HUES64 (cell line): ENCODE measurements around the gene ARHGEF39.
"Not testable (repeated sequence)": the region's sequence is repeated elsewhere in the genome, so short reads cannot be mapped to it uniquely, and the experiment has no call there.

ENCODE experiments used
- H3K27ac ChIP-seq: 2 replicates; pipeline ENCODE4 v1.7.0; 2013; ENCODE audit warnings: low read depth, low read length, inconsistent platforms
- H3K27me3 ChIP-seq: 2 replicates; pipeline ENCODE4 v1.6.1; 2013; ENCODE audit warnings: mild to moderate bottlenecking, low read length; ENCODE audit not compliant: insufficient read depth
- H3K36me3 ChIP-seq: 2 replicates; pipeline ENCODE4 v1.6.1; 2013; ENCODE audit warnings: mild to moderate bottlenecking, low read length; ENCODE audit not compliant: insufficient read depth
- H3K4me1 ChIP-seq: 2 replicates; pipeline ENCODE4 v1.6.1; 2013; ENCODE audit warnings: mild to moderate bottlenecking, low read length, moderate library complexity; ENCODE audit not compliant: insufficient read depth
- H3K4me3 ChIP-seq: 2 replicates; pipeline ENCODE4 v1.5.1; 2013; ENCODE audit warnings: mild to moderate bottlenecking, low read length, moderate library complexity
- H3K9ac ChIP-seq: 2 replicates; pipeline ENCODE4 v1.6.1; 2013; ENCODE audit warnings: mild to moderate bottlenecking, low read depth, low read length
- H3K9me3 ChIP-seq: 2 replicates; pipeline ENCODE4 v1.6.1; 2013; ENCODE audit warnings: low read depth, low read length; ENCODE audit not compliant: insufficient read depth
- WGBS: fragments of 150-250, 120-280 bp; methylation state at CpG from one replicate; pipeline ENCODE4 v1.1.7; 2013; ENCODE audit warnings: missing lambda C conversion rate; 5-methylcytosine and 5-hydroxymethylcytosine counted together

ARHGEF39 gene

GRCh38 chr9:35649431-35650340, 15.3 kb downstream of the ARHGEF39 start:
- 89% methylated on average over 25 of the region's 26 CpGs for WGBS
- Histone ChIP-seq H3K9ac (no peak overlapping the region), H3K27ac (no peak overlapping the region), H3K4me1 (peaks cover 16% of the 10 kb centered on the region), H3K36me3 (no peaks in the 10 kb centered on the region), H3K4me3 (no peak overlapping the region), H3K27me3 (0 out of 2 replicates have a peak, but pooled peaks cover 3% of the 10 kb centered on the region), H3K9me3 (no peaks in the 10 kb centered on the region)

- Histone ChIP-seq H3K27ac (no peak overlapping the region), H3K27me3 (0 out of 2 replicates have a peak, but pooled peaks cover 3% of the 10 kb centered on the region), H3K9me3 (no peaks in the 10 kb centered on the region), H3K36me3 (no peaks in the 10 kb centered on the region), H3K4me1 (peaks cover 16% of the 10 kb centered on the region), H3K4me3 (peak overlapping the region; percentile 82), H3K9ac (peak overlapping the region; percentile 58)
- under 1% methylated on average over 58 of the region's 58 CpGs for WGBS
Observed at GRCh38 chr9:35646533-35647265, 18.3 kb downstream of the ARHGEF39 start.

- H3K4me3 ChIP-seq: peak overlapping the region; percentile 82
- H3K9ac ChIP-seq: peak overlapping the region; percentile 51
- 0 out of 2 replicates have a peak, but pooled peaks cover 3% of the 10 kb centered on the region for H3K27me3 ChIP-seq
- H3K36me3 ChIP-seq: no peaks in the 10 kb centered on the region
- H3K4me1 ChIP-seq: peaks cover 14% of the 10 kb centered on the region
- no peak overlapping the region for H3K27ac ChIP-seq
- no peaks in the 10 kb centered on the region for H3K9me3 ChIP-seq
- under 1% methylated on average over 11 of the region's 11 CpGs for WGBS
Observed at GRCh38 chr9:35646153-35646532, 18.9 kb downstream of the ARHGEF39 start.

- H3K27ac ChIP-seq: not testable (repeated sequence)
- H3K9ac ChIP-seq: 0 out of 2 replicates have a peak overlapping the region, but pooled peaks have one; percentile 51
Observed at GRCh38 chr9:35645736-35646135, 19.3 kb downstream of the ARHGEF39 start.

GRCh38 chr9:35643046-35643445, 21.9 kb downstream of the ARHGEF39 start:
- Histone ChIP-seq H3K9me3 (no peaks in the 10 kb centered on the region), H3K9ac (no peak overlapping the region), H3K4me3 (no peak overlapping the region), H3K27me3 (0 out of 2 replicates have a peak, but pooled peaks cover 3% of the 10 kb centered on the region), H3K36me3 (no peaks in the 10 kb centered on the region), H3K4me1 (peaks cover 3% of the 10 kb centered on the region; the same call in 1 of the 2 replicates), H3K27ac (no peak overlapping the region)
- 94% methylated on average over 12 of the region's 12 CpGs for WGBS

More at GRCh38 chr9:35645736-35646135, 19.3 kb downstream of the ARHGEF39 start:
- H3K9me3 ChIP-seq, H3K27me3 ChIP-seq, H3K36me3 ChIP-seq: not testable (repeated sequence)
- H3K4me1 ChIP-seq: peaks cover 10% of the 10 kb centered on the region
- H3K4me3 ChIP-seq: peak overlapping the region; percentile 82
- WGBS: 33% methylated on average over 10 of the region's 10 CpGs

- not testable (repeated sequence) for H3K9me3 ChIP-seq, H3K27ac ChIP-seq, H3K9ac ChIP-seq, H3K36me3 ChIP-seq, H3K4me3 ChIP-seq, H3K4me1 ChIP-seq, H3K27me3 ChIP-seq
- WGBS: 93% methylated on average over 3 of the region's 3 CpGs
Observed at GRCh38 chr9:35641478-35641877, 23.5 kb downstream of the ARHGEF39 start.

- not testable (repeated sequence) for H3K4me3 ChIP-seq, H3K4me1 ChIP-seq, H3K36me3 ChIP-seq, H3K27ac ChIP-seq, H3K9me3 ChIP-seq, H3K27me3 ChIP-seq, H3K9ac ChIP-seq
- WGBS: 93% methylated on average over 15 of the region's 15 CpGs
Observed at GRCh38 chr9:35640431-35640830, 24.6 kb downstream of the ARHGEF39 start.

- Histone ChIP-seq H3K4me3 (no peak overlapping the region), H3K9me3 (no peaks in the 10 kb centered on the region), H3K27me3 (no peaks in the 10 kb centered on the region), H3K9ac (no peak overlapping the region), H3K4me1 (no peaks in the 10 kb centered on the region), H3K27ac (no peak overlapping the region), H3K36me3 (no peaks in the 10 kb centered on the region)
- WGBS: 100% methylated on average over 1 of the region's 1 CpG
Observed at GRCh38 chr9:35639631-35640030, 25.4 kb downstream of the ARHGEF39 start.

- not testable (repeated sequence) for H3K9me3 ChIP-seq, H3K4me3 ChIP-seq, H3K27me3 ChIP-seq, H3K9ac ChIP-seq, H3K36me3 ChIP-seq, H3K27ac ChIP-seq, H3K4me1 ChIP-seq
- WGBS: 100% methylated on average over 1 of the region's 1 CpG
Observed at GRCh38 chr9:35639225-35639624, 25.8 kb downstream of the ARHGEF39 start.

GRCh38 chr9:35638751-35639150, 26.2 kb downstream of the ARHGEF39 start:
- WGBS: 86% methylated on average over 5 of the region's 8 CpGs
- H3K9me3 ChIP-seq, H3K4me1 ChIP-seq, H3K9ac ChIP-seq, H3K36me3 ChIP-seq, H3K27ac ChIP-seq, H3K27me3 ChIP-seq, H3K4me3 ChIP-seq: not testable (repeated sequence)

- WGBS: 95% methylated on average over 9 of the region's 9 CpGs
- not testable (repeated sequence) for H3K4me1 ChIP-seq, H3K27ac ChIP-seq
Observed at GRCh38 chr9:35637427-35637955, 27.5 kb downstream of the ARHGEF39 start.

More at GRCh38 chr9:35637427-35637955, 27.5 kb downstream of the ARHGEF39 start:
- H3K9ac ChIP-seq, H3K36me3 ChIP-seq, H3K9me3 ChIP-seq, H3K27me3 ChIP-seq, H3K4me3 ChIP-seq: not testable (repeated sequence)
